ENCODE results near the gene DDX42.
"Not testable (repeated sequence)": the region's sequence is repeated elsewhere in the genome, so short reads cannot be mapped to it uniquely, and the experiment has no call there.

Gene DDX42

DNA sequence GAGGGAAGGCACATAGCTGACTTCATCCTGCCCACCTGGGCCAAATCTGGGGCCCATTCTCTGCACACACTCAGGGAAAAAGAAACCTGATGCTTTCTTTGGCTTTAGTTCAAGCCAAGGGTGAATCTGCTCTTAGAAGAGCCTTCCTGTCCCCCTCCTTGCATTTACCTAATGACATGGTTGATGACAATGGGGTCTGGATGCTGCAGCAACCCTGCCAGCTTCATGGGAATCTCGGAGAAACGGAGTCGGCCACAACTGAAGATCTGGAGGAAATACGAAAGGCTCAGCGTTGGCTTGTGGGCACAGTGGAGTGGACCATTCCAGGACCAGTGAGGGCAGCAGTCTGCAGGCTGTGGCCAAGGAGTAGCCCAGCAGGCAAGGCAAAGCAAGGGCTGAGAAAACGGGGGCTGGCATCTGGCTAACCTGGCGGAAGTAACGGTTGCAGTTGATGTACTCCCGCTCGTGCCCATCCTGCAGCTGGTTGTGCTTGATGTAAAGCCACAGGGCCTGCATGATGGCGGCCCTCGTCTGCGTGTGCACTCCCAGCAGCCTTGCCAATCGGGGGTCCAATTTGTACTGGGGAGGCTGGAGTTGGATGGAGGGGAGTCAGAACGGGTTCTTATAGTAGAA lies 59.9 kb downstream of the DDX42 start:
- H3K9me3 ChIP-seq (ENCODE audit: control insufficient read depth, insufficient read depth, low read length) = no peaks in the 10 kb centered on the region
- peaks cover 49% of the 10 kb centered on the region for H3K36me3 ChIP-seq (ENCODE audit: insufficient read depth, low read length)
- H3K4me1 ChIP-seq (ENCODE audit: insufficient read depth, low read length) = peaks cover 7% of the 10 kb centered on the region
- no peak overlapping the region for H3K9ac ChIP-seq (ENCODE audit: low read depth, low read length)

DNA sequence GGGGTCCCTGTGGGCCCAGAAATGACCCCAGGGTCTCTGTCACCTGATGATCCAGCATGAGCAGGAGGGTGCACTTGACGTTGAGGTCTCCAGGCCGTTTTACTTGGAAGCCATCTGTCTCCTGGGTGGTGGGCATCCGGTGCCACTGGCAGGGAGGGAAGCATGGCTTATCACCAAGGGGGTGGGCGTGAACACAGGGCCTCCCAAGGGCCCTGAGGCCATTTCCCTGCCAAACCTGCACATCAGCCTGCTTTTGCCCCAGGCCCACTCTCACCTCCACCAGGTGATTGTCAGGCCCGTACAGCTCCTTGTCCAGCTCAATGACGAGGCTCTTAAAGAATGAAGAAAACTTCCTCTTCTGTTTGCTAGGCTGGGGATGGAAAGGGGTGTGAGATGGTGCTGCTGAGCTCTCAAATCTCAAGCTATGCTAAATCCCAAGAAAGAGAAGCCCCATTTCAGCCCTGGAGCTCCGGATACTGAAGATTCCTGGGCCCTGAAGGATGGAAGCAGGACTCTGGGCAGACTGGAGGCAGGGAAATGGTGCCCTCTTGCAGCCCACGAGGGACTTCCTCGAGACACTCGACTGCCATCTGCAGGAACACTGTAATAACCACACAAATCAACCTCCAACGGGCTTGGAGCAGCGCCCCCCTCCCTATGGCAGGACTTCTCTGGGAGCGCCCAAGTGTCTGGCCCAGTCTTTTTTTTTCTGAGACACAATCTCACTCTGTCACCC lies 60.6 kb downstream of the DDX42 start:
- no peak overlapping the region for H3K9ac ChIP-seq (ENCODE audit: low read depth, low read length)
- peaks cover 42% of the 10 kb centered on the region for H3K36me3 ChIP-seq (ENCODE audit: insufficient read depth, low read length)
- no peaks in the 10 kb centered on the region for H3K9me3 ChIP-seq (ENCODE audit: control insufficient read depth, insufficient read depth, low read length)
- peaks cover 15% of the 10 kb centered on the region for H3K4me1 ChIP-seq (ENCODE audit: insufficient read depth, low read length)

GRCh38 chr17:63835167-63835720 lies 61.3 kb downstream of the DDX42 start:
- no peak overlapping the region for H3K9ac ChIP-seq (ENCODE audit: low read depth, low read length)
- H3K4me1 ChIP-seq (ENCODE audit: insufficient read depth, low read length) = peaks cover 15% of the 10 kb centered on the region
- H3K9me3 ChIP-seq (ENCODE audit: control insufficient read depth, insufficient read depth, low read length) = no peaks in the 10 kb centered on the region
- H3K36me3 ChIP-seq (ENCODE audit: insufficient read depth, low read length) = peaks cover 36% of the 10 kb centered on the region

DNA sequence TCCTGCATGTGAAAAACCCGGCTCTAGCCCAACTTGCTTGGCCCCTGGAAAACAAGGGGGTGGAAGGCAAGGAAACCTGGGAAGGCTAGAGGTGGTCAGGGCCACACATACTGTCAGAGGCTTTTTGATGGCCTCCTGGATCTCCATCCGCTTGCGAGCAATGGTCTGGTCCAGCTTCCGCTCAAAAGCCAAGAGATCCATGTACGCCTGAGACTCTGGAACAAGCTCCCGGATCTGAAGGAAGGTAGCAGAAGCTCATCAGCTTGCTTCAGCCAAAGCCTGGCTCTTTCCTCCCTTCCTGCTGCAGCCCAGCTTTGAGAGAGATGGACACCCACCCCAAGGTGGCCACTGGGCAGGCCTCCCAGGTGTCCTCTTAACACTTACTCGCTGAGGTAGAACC lies 62.8 kb downstream of the DDX42 start:
- Histone ChIP-seq H3K9me3 (ENCODE audit: control insufficient read depth, insufficient read depth, low read length) (no peaks in the 10 kb centered on the region), H3K9ac (ENCODE audit: low read depth, low read length) (no peak overlapping the region), H3K36me3 (ENCODE audit: insufficient read depth, low read length) (peaks cover 20% of the 10 kb centered on the region), H3K4me1 (ENCODE audit: insufficient read depth, low read length) (peaks cover 20% of the 10 kb centered on the region)

DNA sequence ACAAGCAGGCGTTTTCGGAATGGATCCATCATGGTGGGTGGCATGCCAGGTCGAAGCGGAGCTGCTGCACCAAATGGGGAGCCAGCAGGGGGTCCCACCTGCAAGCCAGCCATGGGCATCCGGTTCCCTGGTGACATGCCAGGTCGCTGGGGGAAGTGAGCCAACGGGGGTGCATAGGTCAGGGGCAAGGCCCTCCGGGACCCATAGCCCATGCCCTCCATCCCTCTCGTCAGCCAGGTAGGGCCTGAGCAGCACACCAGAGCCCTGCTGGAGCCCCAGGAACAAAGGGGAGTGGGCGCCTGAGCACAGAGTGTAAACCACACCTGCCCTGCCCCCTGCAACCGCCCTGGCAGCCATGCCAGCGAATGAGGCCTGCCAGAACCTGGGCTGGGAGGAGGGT lies 63.5 kb downstream of the DDX42 start:
- Histone ChIP-seq H3K36me3 (ENCODE audit: insufficient read depth, low read length) (peaks cover 19% of the 10 kb centered on the region), H3K9me3 (ENCODE audit: control insufficient read depth, insufficient read depth, low read length) (no peaks in the 10 kb centered on the region), H3K9ac (ENCODE audit: low read depth, low read length) (no peak overlapping the region), H3K4me1 (ENCODE audit: insufficient read depth, low read length) (peaks cover 20% of the 10 kb centered on the region)

DNA sequence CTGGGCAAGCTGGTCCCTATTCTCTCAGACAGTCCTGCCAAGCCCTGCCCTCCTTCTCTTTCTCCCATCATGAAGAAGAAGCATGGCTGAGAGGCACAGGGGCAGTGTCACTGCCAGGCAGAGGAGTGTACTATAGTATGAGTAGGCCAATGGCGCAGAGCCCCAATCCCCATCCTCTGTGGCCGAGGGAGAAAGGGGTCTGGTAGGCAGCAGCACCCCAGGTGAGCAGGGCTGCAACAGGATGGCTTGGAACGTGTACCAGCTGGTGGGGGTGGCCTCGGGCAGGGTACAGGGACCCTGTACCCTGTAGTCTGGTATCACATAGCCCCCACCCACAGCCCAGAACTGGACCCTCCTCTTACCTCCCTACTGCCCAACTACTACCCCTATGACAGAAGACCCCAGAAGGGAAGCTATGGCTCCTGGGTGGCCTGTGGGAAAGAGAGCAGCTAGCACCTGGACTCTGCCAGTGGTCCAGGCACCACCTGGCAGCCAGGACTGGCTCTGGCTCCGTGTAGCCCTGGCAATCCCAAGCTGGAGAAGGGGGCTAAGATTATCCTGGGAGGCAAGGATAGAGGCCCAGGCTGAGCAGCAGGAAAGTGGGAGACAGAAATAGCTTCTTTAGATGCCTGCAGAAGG lies 64.1 kb downstream of the DDX42 start:
- Histone ChIP-seq H3K9me3 (ENCODE audit: control insufficient read depth, insufficient read depth, low read length) (no peaks in the 10 kb centered on the region), H3K4me1 (ENCODE audit: insufficient read depth, low read length) (peaks cover 20% of the 10 kb centered on the region), H3K36me3 (ENCODE audit: insufficient read depth, low read length) (peaks cover 13% of the 10 kb centered on the region; the same call in 1 of the 2 replicates), H3K9ac (ENCODE audit: low read depth, low read length) (no peak overlapping the region)

DNA sequence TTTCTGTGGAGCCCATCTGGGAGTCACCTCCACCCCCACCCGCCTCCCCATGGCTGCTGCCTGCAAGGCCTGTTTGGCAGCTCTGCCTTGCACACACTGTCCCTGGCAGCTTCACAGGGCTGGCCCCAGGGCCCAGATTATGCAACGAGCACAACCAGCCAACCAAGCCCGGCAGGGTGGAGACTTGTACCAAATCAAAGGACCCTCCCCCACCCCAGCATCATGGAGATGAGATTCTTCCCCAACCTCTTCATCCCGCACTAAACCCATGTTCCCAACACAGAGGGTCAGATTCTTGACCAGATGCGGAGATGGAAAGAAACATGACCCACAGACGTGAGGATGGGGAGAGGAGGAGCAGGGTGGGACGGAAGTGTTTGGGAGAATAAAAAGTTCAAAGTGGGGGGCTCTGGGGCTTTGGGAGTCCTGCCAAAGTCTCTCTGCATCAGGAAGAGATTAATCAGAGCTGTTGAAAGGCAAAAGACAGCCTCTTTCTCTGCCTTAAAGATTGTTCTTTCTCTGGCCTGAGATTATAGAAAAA lies 64.7 kb downstream of the DDX42 start:
- H3K9ac ChIP-seq (ENCODE audit: low read depth, low read length) = peak overlapping the region; percentile 18; the same call in 1 of the 2 replicates
- peaks cover 20% of the 10 kb centered on the region for H3K4me1 ChIP-seq (ENCODE audit: insufficient read depth, low read length)
- peaks cover 10% of the 10 kb centered on the region; the same call in 1 of the 2 replicates for H3K36me3 ChIP-seq (ENCODE audit: insufficient read depth, low read length)
- H3K9me3 ChIP-seq (ENCODE audit: control insufficient read depth, insufficient read depth, low read length) = no peaks in the 10 kb centered on the region

DNA sequence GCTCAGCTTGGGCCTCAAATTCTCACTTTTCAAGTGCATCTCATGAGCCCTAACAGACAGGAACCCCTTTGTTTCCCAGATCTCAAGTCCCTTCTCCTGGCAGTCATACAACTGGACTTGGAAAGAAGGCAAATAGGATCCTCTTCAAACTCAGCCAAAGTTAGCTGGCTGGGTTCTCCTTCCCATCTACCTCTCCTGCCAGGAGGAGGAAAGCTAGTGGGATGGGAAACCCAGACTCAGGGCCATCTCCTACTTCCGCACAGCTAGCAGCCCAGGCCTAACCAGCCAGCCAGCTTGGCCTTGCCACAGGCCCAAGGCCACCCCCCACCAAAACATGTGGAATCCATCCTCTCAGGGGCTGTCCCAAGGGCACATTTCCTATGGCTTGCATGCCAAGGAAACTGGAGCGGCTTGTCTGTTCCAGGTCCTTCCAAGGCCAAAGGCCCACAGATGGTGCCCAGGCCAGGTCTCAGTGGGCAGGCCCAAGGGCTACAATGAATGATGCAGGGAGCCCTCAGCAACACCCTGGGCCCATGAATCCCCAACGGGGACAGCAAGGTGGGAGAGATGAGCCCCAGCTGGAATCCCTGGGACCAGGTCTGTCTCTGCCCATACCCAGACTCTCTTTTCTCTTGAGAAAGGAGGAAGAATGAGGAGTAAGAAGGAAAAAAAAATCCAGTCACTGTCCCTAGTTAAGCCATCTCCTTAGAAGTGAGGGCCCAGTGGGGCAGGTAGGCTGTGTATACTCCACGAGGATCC lies 66.8 kb downstream of the DDX42 start:
- Histone ChIP-seq H3K9me3 (ENCODE audit: control insufficient read depth, insufficient read depth, low read length) (no peaks in the 10 kb centered on the region), H3K36me3 (ENCODE audit: insufficient read depth, low read length) (0 out of 2 replicates have a peak, but pooled peaks cover 4% of the 10 kb centered on the region), H3K4me1 (ENCODE audit: insufficient read depth, low read length) (peaks cover 20% of the 10 kb centered on the region), H3K9ac (ENCODE audit: low read depth, low read length) (peak overlapping the region; percentile 74)

- H3K36me3 ChIP-seq (ENCODE audit: insufficient read depth, low read length) = 0 out of 2 replicates have a peak, but pooled peaks cover 3% of the 10 kb centered on the region
- H3K9me3 ChIP-seq (ENCODE audit: control insufficient read depth, insufficient read depth, low read length) = no peaks in the 10 kb centered on the region
- H3K4me1 ChIP-seq (ENCODE audit: insufficient read depth, low read length) = peaks cover 20% of the 10 kb centered on the region
- peak overlapping the region; percentile 74 for H3K9ac ChIP-seq (ENCODE audit: low read depth, low read length)
These were observed 67.6 kb downstream of the DDX42 start for GRCh38 chr17:63841350-63842172.

DNA sequence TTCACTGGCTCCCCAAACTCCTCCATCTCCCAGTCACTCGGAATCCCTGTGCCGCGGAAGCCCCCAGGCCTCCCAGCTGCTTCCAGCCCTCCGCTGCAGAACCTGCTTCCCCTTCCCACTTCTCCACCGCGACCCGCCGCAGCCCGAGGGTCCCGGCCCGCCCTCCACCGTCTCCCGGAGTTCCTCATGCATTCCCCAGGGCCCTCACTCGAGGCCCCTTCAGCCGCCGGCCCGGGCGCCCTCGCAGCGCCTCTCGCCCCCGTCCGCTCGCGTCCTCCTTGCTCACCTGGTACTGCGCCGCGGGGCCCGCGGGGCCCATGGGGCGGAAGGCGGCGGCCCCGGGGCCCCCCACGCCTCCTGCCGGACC lies 68.2 kb downstream of the DDX42 start:
- Histone ChIP-seq H3K4me1 (ENCODE audit: insufficient read depth, low read length) (peaks cover 20% of the 10 kb centered on the region), H3K9me3 (ENCODE audit: control insufficient read depth, insufficient read depth, low read length) (no peaks in the 10 kb centered on the region), H3K36me3 (ENCODE audit: insufficient read depth, low read length) (no peaks in the 10 kb centered on the region), H3K9ac (ENCODE audit: low read depth, low read length) (peak overlapping the region; percentile 74)

GRCh38 chr17:63842540-63843386 lies 68.8 kb downstream of the DDX42 start, which contains the start of gene SMARCD2:
Gene SMARCD2 (minus strand): TSS chr17:63842685. CDS start chr17:63842674, 11 bp downstream.
- no peaks in the 10 kb centered on the region for H3K36me3 ChIP-seq (ENCODE audit: insufficient read depth, low read length)
- H3K9ac ChIP-seq (ENCODE audit: low read depth, low read length) = peak within 1 kb of the TSS; percentile 74
- H3K4me1 ChIP-seq (ENCODE audit: insufficient read depth, low read length) = peaks cover 20% of the 10 kb centered on the region
- no peaks in the 10 kb centered on the region for H3K9me3 ChIP-seq (ENCODE audit: control insufficient read depth, insufficient read depth, low read length)

- peak overlapping the region; percentile 69 for H3K9ac ChIP-seq (ENCODE audit: low read depth, low read length)
- H3K4me1 ChIP-seq (ENCODE audit: insufficient read depth, low read length) = peaks cover 16% of the 10 kb centered on the region
These were observed 69.5 kb downstream of the DDX42 start for GRCh38 chr17:63843387-63843888.

More at GRCh38 chr17:63843387-63843888, 69.5 kb downstream of the DDX42 start:
- H3K9me3 ChIP-seq (ENCODE audit: control insufficient read depth, insufficient read depth, low read length); H3K36me3 ChIP-seq (ENCODE audit: insufficient read depth, low read length): not testable (repeated sequence)
